ENCODE measurements around the gene TBP.

- TF ChIP-seq POLR2A (IDR thresholded peaks at IDR 0.05) (no peak), CTCF (IDR thresholded peaks at IDR 0.05) (no peak), EP300 (IDR thresholded peaks at IDR 0.05; ENCODE audit: low read depth) (no peak)
Observed at GRCh38 chr6:170537329-170537728, 16.8 kb upstream of the TBP start.

All from transverse colon (tissue), 3 donors.